HFFc6 (cell line): ENCODE measurements around the gene REXO5. TPM values are rescaled to one million over a fixed set of nuclear protein-coding genes. Genes with fewer than 3 reads are reported as not detected.

Experiments used
- DNase-seq: peaks from one replicate; pipeline ENCODE4 v3.0.0-alpha.2; 2018
- H3K27ac Mint-ChIP-seq: 2 replicates; pipeline ENCODE4 v1.8.0; 2020; ENCODE audit warnings: mild to moderate bottlenecking, mixed read lengths
- H3K27me3 Mint-ChIP-seq: 2 replicates; pipeline ENCODE4 v1.8.0; 2021; ENCODE audit warnings: mild to moderate bottlenecking, moderate library complexity, mixed read lengths; ENCODE audit not compliant: insufficient read depth
- H3K36me3 Mint-ChIP-seq: 2 replicates; pipeline ENCODE4 v1.8.0; 2021; ENCODE audit warnings: low read depth, mixed read lengths
- H3K4me1 Mint-ChIP-seq: 2 replicates; pipeline ENCODE4 v1.8.0; 2020; ENCODE audit warnings: low read depth, mixed read lengths
- H3K4me3 Mint-ChIP-seq: 2 replicates; pipeline ENCODE4 v1.8.0; 2020; ENCODE audit warnings: mild to moderate bottlenecking, moderate library complexity, mixed read lengths
- H3K9me3 Mint-ChIP-seq: 2 replicates; pipeline ENCODE4 v1.8.0; 2020; ENCODE audit warnings: mild to moderate bottlenecking, mixed read lengths
- total RNA-seq, 6 experiments: library from RNA; stranded (reverse); fragmentation: NEBNext Ultra II Directional; extraction: Animal tissue kit (Norgen Biotek cat#: 25700); gene quantifications; 2 replicates in 1 of 6; 3 replicates in 5 of 6; pipeline ENCODE4 v1.2.3, GENCODE V29; 2021
- TF ChIP-seq, protein P1 (sequence below): fragments of 200-600 bp; sonication (generic); IDR thresholded peaks from 2 replicates; pipeline ENCODE4 v1.5.0; 2021; ENCODE audit warnings: antibody characterized with exemption, mild to moderate bottlenecking

Gene REXO5
- total RNA-seq, 6 experiments from 2014 or later = 4.9 to 12.2 (median 9.6) TPM

DNA sequence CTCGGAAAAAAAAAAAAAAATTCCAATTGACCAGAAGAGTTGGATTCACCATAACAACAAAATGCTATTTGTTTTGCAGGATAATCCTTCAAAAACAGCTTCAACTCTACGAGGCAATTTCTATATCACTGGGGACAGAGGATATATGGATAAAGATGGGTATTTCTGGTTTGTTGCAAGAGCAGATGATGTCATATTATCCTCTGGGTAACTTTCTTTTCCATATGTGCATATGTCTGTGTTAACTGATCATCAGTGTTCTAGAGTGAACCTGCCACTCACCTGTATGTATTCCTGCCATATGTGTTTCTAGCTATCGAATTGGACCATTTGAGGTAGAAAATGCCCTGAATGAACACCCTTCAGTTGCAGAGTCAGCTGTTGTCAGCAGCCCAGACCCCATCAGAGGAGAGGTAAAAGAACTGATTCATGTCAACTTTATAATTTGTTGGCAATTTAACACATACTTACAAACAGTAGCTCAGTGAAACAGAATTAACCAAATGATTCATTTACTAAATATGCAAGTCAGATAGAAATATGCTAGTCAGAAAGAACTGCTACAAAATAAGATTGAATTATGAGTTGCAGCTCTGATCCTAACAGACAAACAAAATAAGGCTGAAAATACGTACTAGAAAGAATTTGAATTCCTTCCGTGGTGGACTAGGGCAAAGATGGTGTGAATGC, 14.3 kb upstream of the REXO5 start:
- H3K4me3 Mint-ChIP-seq = no peak overlapping the region
- no peaks in the 10 kb centered on the region for H3K36me3 Mint-ChIP-seq
- H3K9me3 Mint-ChIP-seq = no peaks in the 10 kb centered on the region
- H3K27me3 Mint-ChIP-seq = peaks cover 3% of the 10 kb centered on the region
- no peak for DNase-seq
- peaks cover 9% of the 10 kb centered on the region for H3K4me1 Mint-ChIP-seq
- TF ChIP-seq, protein P1, sequence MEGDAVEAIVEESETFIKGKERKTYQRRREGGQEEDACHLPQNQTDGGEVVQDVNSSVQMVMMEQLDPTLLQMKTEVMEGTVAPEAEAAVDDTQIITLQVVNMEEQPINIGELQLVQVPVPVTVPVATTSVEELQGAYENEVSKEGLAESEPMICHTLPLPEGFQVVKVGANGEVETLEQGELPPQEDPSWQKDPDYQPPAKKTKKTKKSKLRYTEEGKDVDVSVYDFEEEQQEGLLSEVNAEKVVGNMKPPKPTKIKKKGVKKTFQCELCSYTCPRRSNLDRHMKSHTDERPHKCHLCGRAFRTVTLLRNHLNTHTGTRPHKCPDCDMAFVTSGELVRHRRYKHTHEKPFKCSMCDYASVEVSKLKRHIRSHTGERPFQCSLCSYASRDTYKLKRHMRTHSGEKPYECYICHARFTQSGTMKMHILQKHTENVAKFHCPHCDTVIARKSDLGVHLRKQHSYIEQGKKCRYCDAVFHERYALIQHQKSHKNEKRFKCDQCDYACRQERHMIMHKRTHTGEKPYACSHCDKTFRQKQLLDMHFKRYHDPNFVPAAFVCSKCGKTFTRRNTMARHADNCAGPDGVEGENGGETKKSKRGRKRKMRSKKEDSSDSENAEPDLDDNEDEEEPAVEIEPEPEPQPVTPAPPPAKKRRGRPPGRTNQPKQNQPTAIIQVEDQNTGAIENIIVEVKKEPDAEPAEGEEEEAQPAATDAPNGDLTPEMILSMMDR = no peak
- no peak overlapping the region for H3K27ac Mint-ChIP-seq

DNA sequence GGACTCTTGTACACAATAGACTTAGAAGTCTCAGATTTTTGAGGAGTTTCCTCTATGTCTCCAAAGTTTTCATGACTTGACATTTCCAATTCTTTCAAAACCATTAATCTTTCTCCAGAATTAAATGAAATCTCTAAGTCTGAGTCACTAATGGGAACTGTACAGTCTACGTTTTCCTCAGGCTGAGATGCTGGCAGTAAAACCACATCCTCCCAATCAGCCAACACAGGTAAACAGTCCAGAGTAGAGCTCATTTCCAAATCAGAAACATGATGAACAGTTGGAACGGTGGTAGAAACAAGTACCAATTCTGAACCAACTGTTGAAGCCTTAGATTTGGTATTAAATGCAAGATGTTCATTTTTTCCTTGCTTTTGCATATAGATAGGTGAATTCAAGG, 8.0 kb upstream of the REXO5 start:
- peaks cover 4% of the 10 kb centered on the region for H3K4me1 Mint-ChIP-seq
- no peaks in the 10 kb centered on the region for H3K9me3 Mint-ChIP-seq
- peaks cover 10% of the 10 kb centered on the region; the same call in 1 of the 2 replicates for H3K36me3 Mint-ChIP-seq
- DNase-seq = no peak
- no peaks in the 10 kb centered on the region for H3K27me3 Mint-ChIP-seq
- H3K27ac Mint-ChIP-seq = no peak overlapping the region
- TF ChIP-seq, protein P1 = no peak
- no peak overlapping the region for H3K4me3 Mint-ChIP-seq

DNA sequence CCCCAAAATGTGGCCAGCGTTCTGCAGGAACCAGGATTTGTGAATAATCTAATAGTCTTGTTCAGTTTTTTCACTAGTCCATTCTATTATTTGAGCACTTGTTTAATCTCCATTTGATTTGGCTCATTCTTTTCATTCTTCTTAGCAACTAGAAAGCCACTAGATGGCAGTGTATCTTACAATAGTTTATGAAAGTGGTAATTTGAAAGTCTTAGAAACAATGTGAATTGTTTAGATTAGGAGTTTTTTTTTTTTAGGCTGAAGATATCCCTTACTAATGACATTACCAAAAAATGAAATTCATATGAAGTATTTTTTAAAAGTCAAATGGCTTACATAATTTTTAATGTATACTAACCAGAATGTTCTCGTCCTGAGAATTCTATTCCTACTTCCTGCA, 6.7 kb upstream of the REXO5 start:
- DNase-seq = peak; percentile 32
- H3K9me3 Mint-ChIP-seq = no peaks in the 10 kb centered on the region

DNA sequence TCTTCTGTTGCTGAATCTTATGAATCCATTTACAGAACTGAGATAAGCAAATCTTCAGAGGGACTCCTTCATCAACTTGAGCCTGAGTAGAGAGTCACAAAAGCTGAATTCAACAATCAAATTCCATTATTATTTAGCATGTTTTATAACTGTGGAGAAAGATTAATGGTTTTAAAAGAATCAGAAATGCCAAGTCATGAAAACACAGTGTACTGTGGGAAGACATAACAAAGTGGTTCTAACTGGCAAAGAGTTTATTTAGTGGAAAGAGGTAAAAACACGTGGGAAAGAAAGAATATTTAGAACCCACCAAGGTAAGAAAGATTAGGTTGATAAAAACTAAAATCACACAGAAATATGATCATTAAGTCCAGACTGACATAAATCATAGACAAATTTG, 5.0 kb upstream of the REXO5 start:
- peaks cover 20% of the 10 kb centered on the region for H3K4me1 Mint-ChIP-seq
- DNase-seq = no peak
- TF ChIP-seq, protein P1 = no peak
- H3K27ac Mint-ChIP-seq = no peak overlapping the region
- H3K36me3 Mint-ChIP-seq = peaks cover 10% of the 10 kb centered on the region; the same call in 1 of the 2 replicates
- no peak overlapping the region for H3K4me3 Mint-ChIP-seq
- 0 out of 2 replicates have a peak, but pooled peaks cover under 1% of the 10 kb centered on the region for H3K27me3 Mint-ChIP-seq
- H3K9me3 Mint-ChIP-seq = no peaks in the 10 kb centered on the region

More for the DNA sequence above, 6.7 kb upstream of the REXO5 start:
- no peak overlapping the region for H3K4me3 Mint-ChIP-seq
- peaks cover 13% of the 10 kb centered on the region for H3K4me1 Mint-ChIP-seq
- TF ChIP-seq, protein P1 = peak; percentile 77
- H3K36me3 Mint-ChIP-seq = peaks cover 10% of the 10 kb centered on the region; the same call in 1 of the 2 replicates
- no peak overlapping the region for H3K27ac Mint-ChIP-seq
- no peaks in the 10 kb centered on the region for H3K27me3 Mint-ChIP-seq

DNA sequence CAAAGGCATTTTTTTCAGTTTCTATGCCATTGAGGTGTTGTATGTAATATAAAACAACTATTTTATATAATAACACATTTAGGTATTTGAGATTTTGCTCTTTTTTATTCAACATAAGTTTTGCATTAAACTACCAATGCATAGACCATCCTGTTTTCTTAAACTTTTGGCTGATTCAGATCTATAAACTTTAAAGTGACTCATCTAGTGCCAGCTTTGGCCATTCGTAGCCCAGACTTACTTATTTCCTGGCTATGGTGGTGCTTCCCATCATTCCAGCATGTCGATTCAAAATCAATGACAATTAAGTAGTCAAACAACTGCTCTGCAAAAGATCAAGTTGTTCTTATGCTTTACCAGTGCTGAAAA, 3.2 kb upstream of the REXO5 start:
- H3K9me3 Mint-ChIP-seq = no peaks in the 10 kb centered on the region
- TF ChIP-seq, protein P1 = no peak
- peaks cover 5% of the 10 kb centered on the region; the same call in 1 of the 2 replicates for H3K36me3 Mint-ChIP-seq
- H3K4me1 Mint-ChIP-seq = peaks cover 26% of the 10 kb centered on the region
- 0 out of 2 replicates have a peak, but pooled peaks cover 3% of the 10 kb centered on the region for H3K27me3 Mint-ChIP-seq
- DNase-seq = peak; percentile 25
- peak overlapping the region; percentile 31; the same call in 1 of the 2 replicates for H3K4me3 Mint-ChIP-seq
- H3K27ac Mint-ChIP-seq = peak overlapping the region; percentile 38; the same call in 1 of the 2 replicates
